HepG2 (cell line): ENCODE measurements around the gene ALCAM. TPM values are rescaled to one million over a fixed set of nuclear protein-coding genes. Genes with fewer than 3 reads are reported as not detected.

Experiments used
- FOXO4 ChIP-seq: sonication (generic); formaldehyde crosslinking; conservative IDR thresholded peaks from 2 replicates; pipeline ENCODE4 v1.8.1; 2023; ENCODE audit warnings: missing genetic modification reagents
- HOXA3 ChIP-seq: sonication (generic); formaldehyde crosslinking; IDR thresholded peaks from 2 replicates; pipeline ENCODE4 v1.5.0; 2020; ENCODE audit warnings: missing genetic modification reagents
- IKZF5 ChIP-seq: IDR thresholded peaks from 2 replicates; pipeline ENCODE4 v1.6.1; 2018; ENCODE audit warnings: missing genetic modification reagents, mild to moderate bottlenecking, missing compliant biosample characterization
- MED13 ChIP-seq: sonication (generic); formaldehyde crosslinking; IDR thresholded peaks from 2 replicates; pipeline ENCODE4 v1.5.0; 2020; ENCODE audit warnings: missing genetic modification reagents
- RORA ChIP-seq: sonication (generic); formaldehyde crosslinking; IDR thresholded peaks from 2 replicates; pipeline ENCODE4 v1.5.0; 2020; ENCODE audit warnings: mild to moderate bottlenecking, missing genetic modification reagents, moderate library complexity
- SRSF1 ChIP-seq: fragments of 200-400 bp; formaldehyde crosslinking; optimal IDR thresholded peaks from 2 replicates; pipeline ENCODE3; 2017; ENCODE audit warnings: mild to moderate bottlenecking, low read depth, low read length, moderate library complexity
- SRY ChIP-seq: sonication (generic); formaldehyde crosslinking; IDR thresholded peaks from 2 replicates; pipeline ENCODE4 v1.8.0; 2022; ENCODE audit warnings: mild to moderate bottlenecking, missing genetic modification reagents
- TAF15 ChIP-seq: fragments of 200-400 bp; formaldehyde crosslinking; IDR thresholded peaks from one replicate; pipeline ENCODE4 v1.6.1; 2018; ENCODE audit warnings: mild to moderate bottlenecking, low read depth, low read length; ENCODE audit not compliant: poor library complexity, severe bottlenecking
- TSC22D2 ChIP-seq: sonication (generic); formaldehyde crosslinking; IDR thresholded peaks from 2 replicates; pipeline ENCODE4 v1.5.1; 2020; ENCODE audit warnings: missing genetic modification reagents, mild to moderate bottlenecking, borderline replicate concordance
- ZNF333 ChIP-seq: sonication (generic); formaldehyde crosslinking; IDR thresholded peaks from 2 replicates; pipeline ENCODE4 v1.4.0; 2020; ENCODE audit warnings: mild to moderate bottlenecking, missing genetic modification reagents, borderline replicate concordance
- ZNF616 ChIP-seq: sonication (generic); formaldehyde crosslinking; IDR thresholded peaks from 2 replicates; pipeline ENCODE4 v1.5.0; 2020; ENCODE audit warnings: low read depth, mild to moderate bottlenecking, missing genetic modification reagents
- ZNF737 ChIP-seq: sonication (generic); formaldehyde crosslinking; IDR thresholded peaks from 2 replicates; pipeline ENCODE4 v1.5.0; 2020; ENCODE audit warnings: missing genetic modification reagents, mild to moderate bottlenecking, borderline replicate concordance
- ZNF749 ChIP-seq: sonication (generic); formaldehyde crosslinking; IDR thresholded peaks from 2 replicates; pipeline ENCODE4 v1.8.0; 2022; ENCODE audit warnings: mild to moderate bottlenecking, missing genetic modification reagents, moderate library complexity, borderline replicate concordance
- polyA plus RNA-seq, 8 experiments: library from polyadenylated mRNA; depleted of rRNA in 3 of 8; stranded (reverse) in 7 of 8; unstranded in 1 of 8; fragments of >200 nt; fragmentation: Illumina TruSeq in 4 of 8; extraction: Trizol in 4 of 8; gene quantifications; 2 replicates each; pipeline versions ENCODE4 v1.2.1 to v1.2.3, GENCODE V29; 2011 to 2016; ENCODE audit warnings: low read depth in 4 of 8, missing spikeins in 1 of 8, mixed read lengths in 1 of 8; ENCODE audit not compliant: insufficient read depth in 1 of 8
- total RNA-seq, 5 experiments: library from RNA; depleted of rRNA; stranded (reverse); fragments of >200 nt; fragmentation: Illumina TruSeq; extraction: Trizol; gene quantifications; 2 replicates each; pipeline ENCODE4 v1.2.3, GENCODE V29; 2016; ENCODE audit warnings: low read depth in 1 of 5
- TF ChIP-seq, protein P1 (sequence below): sonication (generic); formaldehyde crosslinking; conservative IDR thresholded peaks from 2 replicates; pipeline ENCODE4 v1.4.0; 2020; ENCODE audit warnings: missing genetic modification reagents
- TF ChIP-seq, protein P2 (sequence below): sonication (generic); formaldehyde crosslinking; IDR thresholded peaks from 2 replicates; pipeline ENCODE4 v1.5.1; 2020; ENCODE audit warnings: missing genetic modification reagents, mild to moderate bottlenecking, borderline replicate concordance

The ALCAM gene
- total and polyA plus RNA-seq, 2 of the 13 experiments (the other 11 are each of a cell fraction or from before 2014, with no cell fraction given): 26.0 to 33.1 TPM

- TF ChIP-seq, protein P1, sequence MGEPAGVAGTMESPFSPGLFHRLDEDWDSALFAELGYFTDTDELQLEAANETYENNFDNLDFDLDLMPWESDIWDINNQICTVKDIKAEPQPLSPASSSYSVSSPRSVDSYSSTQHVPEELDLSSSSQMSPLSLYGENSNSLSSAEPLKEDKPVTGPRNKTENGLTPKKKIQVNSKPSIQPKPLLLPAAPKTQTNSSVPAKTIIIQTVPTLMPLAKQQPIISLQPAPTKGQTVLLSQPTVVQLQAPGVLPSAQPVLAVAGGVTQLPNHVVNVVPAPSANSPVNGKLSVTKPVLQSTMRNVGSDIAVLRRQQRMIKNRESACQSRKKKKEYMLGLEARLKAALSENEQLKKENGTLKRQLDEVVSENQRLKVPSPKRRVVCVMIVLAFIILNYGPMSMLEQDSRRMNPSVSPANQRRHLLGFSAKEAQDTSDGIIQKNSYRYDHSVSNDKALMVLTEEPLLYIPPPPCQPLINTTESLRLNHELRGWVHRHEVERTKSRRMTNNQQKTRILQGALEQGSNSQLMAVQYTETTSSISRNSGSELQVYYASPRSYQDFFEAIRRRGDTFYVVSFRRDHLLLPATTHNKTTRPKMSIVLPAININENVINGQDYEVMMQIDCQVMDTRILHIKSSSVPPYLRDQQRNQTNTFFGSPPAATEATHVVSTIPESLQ (CRISPR knock-in tag): no peak
- TF ChIP-seq FOXO4 (CRISPR knock-in tag): no peak
- no peak for TF ChIP-seq RORA (CRISPR knock-in tag)
- TF ChIP-seq MED13 (CRISPR knock-in tag): peak; percentile 75
- TF ChIP-seq, protein P2, sequence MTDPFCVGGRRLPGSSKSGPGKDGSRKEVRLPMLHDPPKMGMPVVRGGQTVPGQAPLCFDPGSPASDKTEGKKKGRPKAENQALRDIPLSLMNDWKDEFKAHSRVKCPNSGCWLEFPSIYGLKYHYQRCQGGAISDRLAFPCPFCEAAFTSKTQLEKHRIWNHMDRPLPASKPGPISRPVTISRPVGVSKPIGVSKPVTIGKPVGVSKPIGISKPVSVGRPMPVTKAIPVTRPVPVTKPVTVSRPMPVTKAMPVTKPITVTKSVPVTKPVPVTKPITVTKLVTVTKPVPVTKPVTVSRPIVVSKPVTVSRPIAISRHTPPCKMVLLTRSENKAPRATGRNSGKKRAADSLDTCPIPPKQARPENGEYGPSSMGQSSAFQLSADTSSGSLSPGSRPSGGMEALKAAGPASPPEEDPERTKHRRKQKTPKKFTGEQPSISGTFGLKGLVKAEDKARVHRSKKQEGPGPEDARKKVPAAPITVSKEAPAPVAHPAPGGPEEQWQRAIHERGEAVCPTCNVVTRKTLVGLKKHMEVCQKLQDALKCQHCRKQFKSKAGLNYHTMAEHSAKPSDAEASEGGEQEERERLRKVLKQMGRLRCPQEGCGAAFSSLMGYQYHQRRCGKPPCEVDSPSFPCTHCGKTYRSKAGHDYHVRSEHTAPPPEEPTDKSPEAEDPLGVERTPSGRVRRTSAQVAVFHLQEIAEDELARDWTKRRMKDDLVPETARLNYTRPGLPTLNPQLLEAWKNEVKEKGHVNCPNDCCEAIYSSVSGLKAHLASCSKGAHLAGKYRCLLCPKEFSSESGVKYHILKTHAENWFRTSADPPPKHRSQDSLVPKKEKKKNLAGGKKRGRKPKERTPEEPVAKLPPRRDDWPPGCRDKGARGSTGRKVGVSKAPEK (CRISPR knock-in tag): 0 out of 2 replicates have a peak, but pooled peaks have one; percentile 0
- TF ChIP-seq TAF15: no peak
- TF ChIP-seq SRSF1: no peak
- no peak for TF ChIP-seq TSC22D2 (CRISPR knock-in tag)
- no peak for TF ChIP-seq ZNF616 (CRISPR knock-in tag)
- no peak for TF ChIP-seq ZNF333
- TF ChIP-seq SRY: no peak; the same call in 1 of the 2 replicates
- TF ChIP-seq ZNF737 (CRISPR knock-in tag): no peak
- TF ChIP-seq IKZF5 (CRISPR knock-in tag): no peak
- no peak for TF ChIP-seq HOXA3
- TF ChIP-seq ZNF749 (CRISPR knock-in tag): no peak
These were observed 901 bp downstream of the ALCAM start (continued) for GRCh38 chr3:105367406-105368213.
